ENCODE data around the gene TRIO.

- no peak for TF ChIP-seq CTCF (IDR thresholded peaks at IDR 0.05)
- no peak for TF ChIP-seq NR1H2 (CRISPR knock-in tag; IDR thresholded peaks at IDR 0.05)
- TF ChIP-seq PREB (CRISPR knock-in tag; IDR thresholded peaks at IDR 0.05; ENCODE audit: borderline replicate concordance), result no peak
- no peak for TF ChIP-seq ATF3 (CRISPR knock-in tag; conservative IDR thresholded peaks at IDR 0.05)
- no peak for TF ChIP-seq ZNF138 (CRISPR knock-in tag; conservative IDR thresholded peaks at IDR 0.05)
- no peak for TF ChIP-seq ZNF121 (CRISPR knock-in tag; IDR thresholded peaks at IDR 0.05)
These were observed 349.3 kb downstream of the TRIO start for GRCh38 chr5:14492331-14492964.
